IPS DF 6.9 (cell line): ENCODE data around the gene PPBP.
A peak's percentile ranks its signal among the peaks of the same experiment; 100 is the strongest.

Experiments
- DNase-seq: peaks from one replicate; pipeline ENCODE4 v3.0.0-alpha.2; 2013; ENCODE audit warnings: low read depth, low spot score
- H3K27ac ChIP-seq: one replicate; pipeline ENCODE4 v1.5.1; 2013; ENCODE audit warnings: low read length, control low read depth
- H3K27me3 ChIP-seq: 2 replicates; pipeline ENCODE4 v1.6.1; 2013; ENCODE audit warnings: mild to moderate bottlenecking, low read length; ENCODE audit not compliant: control insufficient read depth, insufficient read depth
- H3K36me3 ChIP-seq: 2 replicates; pipeline ENCODE4 v1.6.1; 2013; ENCODE audit warnings: low read length; ENCODE audit not compliant: control insufficient read depth, insufficient read depth
- H3K4me1 ChIP-seq: 2 replicates; pipeline ENCODE4 v1.6.1; 2013; ENCODE audit warnings: low read length; ENCODE audit not compliant: control insufficient read depth, insufficient read depth
- H3K4me3 ChIP-seq: 2 replicates; pipeline ENCODE4 v1.5.1; 2013; ENCODE audit warnings: mild to moderate bottlenecking, low read length
- H3K9me3 ChIP-seq: 2 replicates; pipeline ENCODE4 v1.6.1; 2013; ENCODE audit warnings: low read length, inconsistent platforms; ENCODE audit not compliant: control insufficient read depth, insufficient read depth
- WGBS: extraction: QIAGEN DNeasy Blood & Tissue Kit; methylation state at CpG from one replicate; pipeline ENCODE4 v1.1.7; 2013; ENCODE audit warnings: mixed read lengths, missing lambda C conversion rate; ENCODE audit not compliant: insufficient read length, insufficient coverage; 5-methylcytosine and 5-hydroxymethylcytosine counted together

The PPBP gene, protein sequence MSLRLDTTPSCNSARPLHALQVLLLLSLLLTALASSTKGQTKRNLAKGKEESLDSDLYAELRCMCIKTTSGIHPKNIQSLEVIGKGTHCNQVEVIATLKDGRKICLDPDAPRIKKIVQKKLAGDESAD

DNA sequence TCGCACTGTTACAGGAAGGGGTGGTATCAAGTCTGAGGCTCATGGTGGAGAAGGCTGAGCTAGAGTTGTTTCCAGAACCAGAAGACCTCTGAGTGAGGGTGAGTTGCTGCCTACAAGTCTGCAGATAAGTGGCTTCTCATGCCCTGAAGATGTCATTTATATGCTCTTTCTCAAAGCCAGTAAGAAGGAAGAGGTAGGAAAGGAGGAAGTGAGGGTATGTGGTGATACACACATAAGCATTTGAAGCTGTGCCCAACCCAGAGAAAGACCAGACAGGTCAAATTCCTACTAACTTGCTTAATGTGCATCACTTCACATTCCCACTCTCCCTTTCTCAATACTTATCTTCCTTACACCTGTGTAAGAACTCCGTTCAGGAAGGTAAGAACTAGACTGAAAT lies at the start of gene PPBP:
Gene PPBP, minus strand, starts transcription at position 130 of the 400 bp plus-strand sequence. Its CDS starts 87 bp downstream, at position 43.
- H3K27me3 ChIP-seq, result no peaks in the 10 kb centered on the region
- no CpG with 5 or more reads among the region's 2 CpGs for WGBS
- no peaks in the 10 kb centered on the region for H3K4me1 ChIP-seq
- no peak within 1 kb of the TSS for H3K4me3 ChIP-seq
- no peak within 1 kb of the TSS for H3K27ac ChIP-seq
- no peaks in the 10 kb centered on the region for H3K9me3 ChIP-seq
- H3K36me3 ChIP-seq, result no peaks in the 10 kb centered on the region
- no peak for DNase-seq

DNA sequence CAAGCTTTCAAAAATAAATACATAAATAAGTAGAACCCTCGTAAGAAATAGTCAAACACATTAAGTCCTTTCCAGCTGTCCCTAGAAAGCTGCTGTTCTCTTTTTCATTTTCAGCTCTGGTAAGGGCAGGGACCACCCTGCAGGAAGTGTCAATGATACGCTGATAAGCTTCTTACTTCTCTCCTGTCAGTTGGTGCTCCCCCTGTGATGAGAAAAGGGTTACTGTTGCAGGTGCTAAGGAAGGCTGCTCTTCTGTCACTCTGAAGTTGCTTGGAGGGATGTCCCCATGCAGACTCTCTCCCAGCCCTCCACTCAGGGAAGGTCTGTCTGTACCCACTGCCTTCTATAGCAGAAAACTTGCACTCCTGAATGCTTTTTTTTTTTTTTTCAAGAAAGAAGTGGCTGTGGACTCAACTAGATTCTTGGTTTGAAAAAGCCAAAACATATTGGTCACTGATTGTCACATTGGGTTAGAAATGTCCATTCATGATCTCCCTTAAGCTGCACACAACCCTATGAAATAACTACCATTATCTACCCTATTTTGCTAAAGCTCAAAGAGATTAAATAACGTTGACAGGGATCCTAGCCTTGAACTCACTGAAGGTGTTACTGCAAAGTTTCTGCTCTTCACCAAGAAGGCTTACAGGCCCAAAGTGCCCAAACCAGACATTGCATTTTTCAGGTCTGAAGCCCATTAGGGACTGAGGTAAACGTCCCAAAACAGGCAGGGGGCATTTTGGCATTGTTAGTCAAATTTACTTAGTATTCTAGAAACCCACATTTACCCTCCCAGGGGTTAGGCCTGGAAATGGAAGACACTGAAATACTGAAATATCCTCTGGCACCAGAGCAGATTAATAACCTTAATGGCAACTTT lies 49.3 kb upstream of the PPBP start:
- peaks cover 3% of the 10 kb centered on the region; the same call in 1 of the 2 replicates for H3K4me1 ChIP-seq
- H3K27ac ChIP-seq, result no peak overlapping the region
- H3K27me3 ChIP-seq, result no peaks in the 10 kb centered on the region
- H3K9me3 ChIP-seq, result no peaks in the 10 kb centered on the region
- peak overlapping the region; percentile 51; the same call in 1 of the 2 replicates for H3K4me3 ChIP-seq
- no peaks in the 10 kb centered on the region for H3K36me3 ChIP-seq
- no CpG with 5 or more reads among the region's 4 CpGs for WGBS
- no peak for DNase-seq

DNA sequence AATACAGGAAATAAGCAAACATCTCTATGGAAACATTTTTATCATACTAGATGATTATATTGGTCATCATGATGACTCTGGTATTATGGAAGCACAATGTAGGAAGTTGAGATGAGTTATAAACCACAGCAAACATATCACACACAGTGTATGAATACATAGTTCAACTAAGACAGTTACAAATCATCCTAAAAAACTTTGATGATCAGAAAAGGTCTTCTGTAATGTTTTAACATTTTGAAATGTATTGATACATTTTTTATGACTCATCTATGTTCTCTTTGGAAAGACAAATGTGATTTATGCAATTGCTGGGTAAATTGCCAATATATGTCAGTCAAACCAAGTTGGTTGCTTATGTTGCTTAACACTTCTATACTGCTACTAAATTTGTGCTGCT lies 45.7 kb upstream of the PPBP start:
- no peak overlapping the region for H3K27ac ChIP-seq
- H3K36me3 ChIP-seq, result no peaks in the 10 kb centered on the region
- H3K4me1 ChIP-seq, result no peaks in the 10 kb centered on the region
- H3K27me3 ChIP-seq, result no peaks in the 10 kb centered on the region
- no peak for DNase-seq
- no peaks in the 10 kb centered on the region for H3K9me3 ChIP-seq
- no peak overlapping the region for H3K4me3 ChIP-seq

DNA sequence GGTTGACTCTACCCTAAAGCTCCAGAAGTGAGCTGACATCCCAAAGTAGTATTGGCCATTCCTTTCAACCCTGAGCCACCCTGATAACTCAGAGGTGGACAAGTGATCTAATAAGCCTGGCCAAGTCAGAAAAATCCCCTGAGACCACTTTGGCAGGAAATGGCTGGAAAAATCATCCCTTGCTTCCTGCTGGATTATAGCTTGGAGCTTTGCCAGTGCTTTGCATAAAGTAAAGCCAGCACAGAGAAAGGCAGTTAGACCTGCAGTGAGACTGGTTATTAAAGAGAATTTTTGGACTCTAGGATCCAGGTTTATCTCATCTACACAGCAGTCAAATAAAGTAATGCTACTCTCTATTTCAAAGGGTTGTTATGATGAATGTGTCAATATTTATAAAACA lies 44.1 kb upstream of the PPBP start:
- H3K4me1 ChIP-seq, result no peaks in the 10 kb centered on the region
- H3K36me3 ChIP-seq, result no peaks in the 10 kb centered on the region
- H3K4me3 ChIP-seq, result no peak overlapping the region
- H3K27ac ChIP-seq, result no peak overlapping the region
- no peak for DNase-seq
- no peaks in the 10 kb centered on the region for H3K27me3 ChIP-seq
- H3K9me3 ChIP-seq, result no peaks in the 10 kb centered on the region

DNA sequence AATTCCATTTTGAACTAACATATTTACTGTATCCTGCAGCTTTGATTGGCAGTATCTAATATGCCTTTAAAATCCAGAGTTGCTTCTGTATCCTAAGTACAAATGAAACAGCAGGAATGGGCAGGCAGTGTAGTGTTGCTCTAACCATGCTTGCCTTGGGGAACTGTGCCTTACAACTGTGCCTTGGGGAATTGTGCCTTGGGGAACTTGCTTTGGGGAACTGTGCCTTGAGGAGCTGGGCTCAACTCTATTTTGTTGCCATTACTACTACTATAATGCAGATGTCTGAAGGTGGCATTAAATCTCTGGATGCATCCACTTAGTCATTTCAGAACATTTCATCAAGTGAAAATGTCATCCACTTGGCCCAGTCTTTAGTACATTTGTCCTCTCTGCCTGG lies 43.6 kb upstream of the PPBP start:
- no peaks in the 10 kb centered on the region for H3K27me3 ChIP-seq
- H3K4me3 ChIP-seq, result no peak overlapping the region
- H3K27ac ChIP-seq, result no peak overlapping the region
- no peak for DNase-seq
- H3K9me3 ChIP-seq, result no peaks in the 10 kb centered on the region
- no peaks in the 10 kb centered on the region for H3K36me3 ChIP-seq
- no peaks in the 10 kb centered on the region for H3K4me1 ChIP-seq

DNA sequence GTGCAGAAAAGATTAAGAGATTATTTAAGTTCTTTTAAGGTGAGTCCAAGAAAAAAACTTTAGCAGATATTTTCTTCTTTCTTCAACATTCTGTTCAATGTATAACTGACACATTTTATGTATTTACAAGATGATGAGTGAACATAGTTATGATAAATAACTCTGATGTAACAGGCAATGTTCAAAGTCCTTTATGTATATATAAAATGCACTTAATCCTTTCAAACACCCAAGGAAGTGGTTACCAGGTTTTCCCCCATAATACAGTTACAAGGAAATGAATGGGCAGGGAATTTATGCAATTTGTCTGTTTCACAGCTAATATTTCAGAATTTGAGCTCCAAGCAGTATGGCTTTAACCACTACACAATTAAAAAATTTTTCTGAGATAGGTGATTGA lies 42.3 kb upstream of the PPBP start:
- H3K27me3 ChIP-seq, result no peaks in the 10 kb centered on the region
- no peak overlapping the region for H3K4me3 ChIP-seq
- no peak for DNase-seq
- no peaks in the 10 kb centered on the region for H3K4me1 ChIP-seq
- H3K9me3 ChIP-seq, result no peaks in the 10 kb centered on the region
- H3K36me3 ChIP-seq, result no peaks in the 10 kb centered on the region
- no peak overlapping the region for H3K27ac ChIP-seq

DNA sequence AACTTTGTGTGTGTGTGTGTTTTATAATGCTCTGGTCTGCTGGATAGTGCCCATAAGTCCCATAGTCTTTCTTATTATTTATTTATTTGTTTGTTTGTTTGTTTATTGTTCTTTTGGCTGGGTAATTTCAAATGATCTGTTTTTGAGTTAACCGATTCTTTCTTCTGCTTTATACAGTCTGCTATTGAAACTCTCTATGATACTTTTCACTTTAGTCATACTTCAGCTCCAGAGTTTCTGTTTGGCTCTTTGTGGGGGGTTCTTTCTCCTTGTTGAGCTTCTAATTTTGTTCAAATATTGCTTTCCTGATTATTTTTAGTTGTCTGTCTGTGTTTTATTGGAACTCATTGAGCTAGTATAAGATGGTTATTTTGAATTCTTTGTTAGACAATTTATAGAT lies 40.5 kb upstream of the PPBP start:
- DNase-seq, result no peak
- Histone ChIP-seq H3K4me3 (no peak overlapping the region), H3K27me3 (no peaks in the 10 kb centered on the region), H3K36me3 (no peaks in the 10 kb centered on the region), H3K4me1 (no peaks in the 10 kb centered on the region), H3K27ac (no peak overlapping the region), H3K9me3 (no peaks in the 10 kb centered on the region)
- no CpG with 5 or more reads among the region's 1 CpG for WGBS

DNA sequence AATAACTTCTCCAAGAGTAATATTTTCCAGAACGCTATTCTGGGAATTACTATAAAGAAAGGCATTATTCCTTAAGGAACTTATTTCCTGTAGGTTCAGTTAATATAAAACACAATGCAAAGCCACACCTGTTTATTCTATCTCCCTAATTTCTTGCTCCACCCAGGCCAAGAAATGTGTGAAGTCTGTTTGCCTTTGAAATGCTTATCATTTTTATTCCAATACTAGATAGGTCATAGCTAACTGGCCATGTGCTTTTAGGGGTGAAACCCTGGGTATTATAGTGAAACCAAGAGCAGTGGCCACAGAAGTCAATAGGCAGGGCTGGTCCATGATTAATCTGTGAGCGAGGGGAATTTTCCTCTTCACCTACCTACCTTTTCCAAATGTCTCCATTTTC lies 35.7 kb upstream of the PPBP start:
- H3K4me3 ChIP-seq, result no peak overlapping the region
- H3K36me3 ChIP-seq, result no peaks in the 10 kb centered on the region
- H3K9me3 ChIP-seq, result no peaks in the 10 kb centered on the region
- WGBS, result no CpG with 5 or more reads among the region's 2 CpGs
- no peak for DNase-seq
- H3K4me1 ChIP-seq, result no peaks in the 10 kb centered on the region
- no peaks in the 10 kb centered on the region for H3K27me3 ChIP-seq
- H3K27ac ChIP-seq, result no peak overlapping the region

DNA sequence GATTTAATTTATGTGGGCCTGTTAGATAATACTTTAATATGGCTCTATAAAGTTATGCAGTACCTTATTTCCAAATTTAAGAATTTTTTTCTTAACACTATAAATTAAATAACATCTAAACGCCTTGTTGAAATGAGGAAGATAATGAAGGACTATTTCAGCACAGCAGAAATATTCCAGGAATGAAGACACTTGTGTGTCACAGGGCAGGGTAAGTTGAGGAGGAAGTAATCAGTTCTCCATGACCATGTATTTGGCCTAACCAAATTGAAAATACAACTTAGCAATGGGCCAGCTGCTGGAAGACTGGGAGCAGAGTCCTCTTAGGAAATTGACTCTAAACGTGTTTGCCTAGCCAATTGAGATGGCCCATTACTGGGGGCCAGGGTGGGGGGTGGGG lies 33.6 kb upstream of the PPBP start:
- WGBS, result no CpG with 5 or more reads among the region's 2 CpGs

DNA sequence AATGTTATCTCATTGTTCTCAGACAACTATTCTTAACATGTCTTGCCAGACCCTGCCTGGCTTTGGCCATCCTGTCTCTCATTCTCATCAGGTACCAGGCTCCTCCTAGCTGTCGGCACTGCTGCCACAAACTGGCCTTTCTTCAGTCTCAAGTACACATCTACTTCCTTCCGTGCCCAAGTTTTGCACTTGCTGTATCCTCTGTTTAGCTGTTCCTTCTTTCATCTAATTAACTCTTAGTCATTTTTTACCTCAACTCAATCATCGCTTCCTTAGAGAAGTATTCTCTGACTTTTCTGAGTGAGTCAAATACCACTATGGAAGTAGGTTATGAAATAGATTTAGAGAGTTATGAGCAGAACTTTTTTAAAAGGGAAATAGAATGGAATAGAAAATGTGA lies 30.8 kb upstream of the PPBP start:
- no peaks in the 10 kb centered on the region for H3K36me3 ChIP-seq
- H3K9me3 ChIP-seq, result no peaks in the 10 kb centered on the region
- H3K4me1 ChIP-seq, result no peaks in the 10 kb centered on the region
- H3K27ac ChIP-seq, result no peak overlapping the region
- H3K4me3 ChIP-seq, result no peak overlapping the region
- H3K27me3 ChIP-seq, result no peaks in the 10 kb centered on the region
- WGBS, result no CpG with 5 or more reads among the region's 3 CpGs
- DNase-seq, result no peak

More for the DNA sequence above, 33.6 kb upstream of the PPBP start:
- H3K4me1 ChIP-seq, result no peaks in the 10 kb centered on the region
- no peak for DNase-seq
- H3K4me3 ChIP-seq, result no peak overlapping the region
- H3K27me3 ChIP-seq, result no peaks in the 10 kb centered on the region
- no peaks in the 10 kb centered on the region for H3K36me3 ChIP-seq
- H3K9me3 ChIP-seq, result no peaks in the 10 kb centered on the region
- no peak overlapping the region for H3K27ac ChIP-seq

DNA sequence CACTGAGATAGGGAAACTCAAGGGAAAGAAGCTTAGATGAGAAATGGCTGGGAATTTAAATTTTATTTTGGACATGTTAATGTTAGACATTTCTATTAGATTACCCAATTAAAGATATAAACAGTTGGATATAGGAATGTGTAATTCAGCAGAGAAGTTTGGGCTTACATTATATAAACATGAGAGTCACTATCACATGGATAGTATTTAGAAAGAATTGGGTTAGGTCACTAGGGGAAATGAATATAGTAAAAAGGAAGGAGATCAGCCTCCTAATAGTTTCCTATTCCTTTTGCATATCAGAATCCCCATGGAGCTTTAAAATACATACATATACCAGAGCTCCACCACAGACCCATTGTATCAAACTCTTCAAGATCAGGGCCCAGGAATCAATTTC lies 30.1 kb upstream of the PPBP start:
- Histone ChIP-seq H3K4me3 (no peak overlapping the region), H3K9me3 (no peaks in the 10 kb centered on the region)

More for the DNA sequence above, 30.1 kb upstream of the PPBP start:
- Histone ChIP-seq H3K27me3 (no peaks in the 10 kb centered on the region), H3K4me1 (no peaks in the 10 kb centered on the region), H3K27ac (no peak overlapping the region), H3K36me3 (no peaks in the 10 kb centered on the region)
- no peak for DNase-seq
